Natural killer cell treated with Interleukin-12 subunit alpha and Interleukin-12 subunit beta and Interleukin-15 and Interleukin-18, amount 100 ng/mL, for 72 hours (primary cell): ENCODE data around the gene GPR75. TPM values are rescaled to one million over a fixed set of nuclear protein-coding genes. Genes with fewer than 3 reads are reported as not detected.
"Not testable (repeated sequence)": the region's sequence is repeated elsewhere in the genome, so short reads cannot be mapped to it uniquely, and the experiment has no call there.

Source experiments
- ATAC-seq, 2 donors: fragments of 150-1000 bp; cut with Tn5 transposase in 1 of 2; sonication (Bioruptor Pico), chemical (Tn5 transposase) in 1 of 2; 2 replicates each; pipeline ENCODE4 v1.10.0; 2021
- DNase-seq: peaks from one replicate; pipeline ENCODE4 v3.0.0; 2022; ENCODE audit warnings: low spot score
- H3K27ac Mint-ChIP-seq, 2 donors: 1 replicate in 1 of 2; 2 replicates in 1 of 2; pipeline ENCODE4 v1.8.0; 2022; ENCODE audit warnings: mixed read lengths in 2 of 2, mild to moderate bottlenecking in 1 of 2, moderate library complexity in 1 of 2
- H3K27me3 Mint-ChIP-seq, 2 donors: 1 replicate in 1 of 2; 2 replicates in 1 of 2; pipeline ENCODE4 v1.8.0; 2022; ENCODE audit warnings: mixed read lengths in 2 of 2
- H3K36me3 Mint-ChIP-seq: one replicate; pipeline ENCODE4 v1.8.0; 2022; ENCODE audit warnings: mixed read lengths
- H3K4me1 Mint-ChIP-seq, 2 donors: 1 replicate in 1 of 2; 2 replicates in 1 of 2; pipeline ENCODE4 v1.8.0; 2022; ENCODE audit warnings: low read depth in 2 of 2, mixed read lengths in 2 of 2, mild to moderate bottlenecking in 1 of 2
- H3K4me3 Mint-ChIP-seq: one replicate; pipeline ENCODE4 v1.8.0; 2022; ENCODE audit warnings: mixed read lengths
- H3K9me3 Mint-ChIP-seq: 2 replicates; pipeline ENCODE4 v1.8.0; 2022; ENCODE audit warnings: mixed read lengths
- total RNA-seq, 2 donors: library from RNA; stranded (reverse); gene quantifications; one replicate each; pipeline ENCODE4 v1.2.3, GENCODE V29; 2022

Gene GPR75
- total RNA-seq, 2 donors from 2014 or later = 3.9 to 13.2 TPM

GRCh38 chr2:53841651-53842050, 18.1 kb downstream of the GPR75 start:
- peaks cover 0 to 10% of the 10 kb centered on the region in 2 donors for H3K4me1 Mint-ChIP-seq
- H3K4me3 Mint-ChIP-seq, H3K36me3 Mint-ChIP-seq, H3K9me3 Mint-ChIP-seq, DNase-seq, ATAC-seq, H3K27me3 Mint-ChIP-seq, H3K27ac Mint-ChIP-seq: not testable (repeated sequence)

GRCh38 chr2:53840580-53840979, 19.2 kb downstream of the GPR75 start:
- Mint-ChIP-seq H3K9me3 (no peaks in the 10 kb centered on the region), H3K4me1 (peaks cover 0 to 10% of the 10 kb centered on the region in 2 donors), H3K4me3 (no peak overlapping the region), H3K36me3 (no peaks in the 10 kb centered on the region), H3K27me3 (no peaks in the 10 kb centered on the region), H3K27ac (no peak overlapping the region)
- ATAC-seq = no peak
- no peak for DNase-seq

- H3K36me3 Mint-ChIP-seq, H3K4me3 Mint-ChIP-seq, ATAC-seq, DNase-seq, H3K4me1 Mint-ChIP-seq, H3K27me3 Mint-ChIP-seq, H3K9me3 Mint-ChIP-seq, H3K27ac Mint-ChIP-seq: not testable (repeated sequence)
Observed at GRCh38 chr2:53829980-53830290, 29.8 kb downstream of the GPR75 start.

- ATAC-seq (no peak), DNase-seq (no peak)
- H3K4me3 Mint-ChIP-seq = no peak overlapping the region
- no peak overlapping the region for H3K27ac Mint-ChIP-seq
- no peaks in the 10 kb centered on the region for H3K9me3 Mint-ChIP-seq
- H3K27me3 Mint-ChIP-seq = no peaks in the 10 kb centered on the region
- H3K4me1 Mint-ChIP-seq = no peaks in the 10 kb centered on the region
- H3K36me3 Mint-ChIP-seq = no peaks in the 10 kb centered on the region
Observed at GRCh38 chr2:53829273-53829979, 30.3 kb downstream of the GPR75 start.

- H3K36me3 Mint-ChIP-seq = no peaks in the 10 kb centered on the region
- DNase-seq (no peak), ATAC-seq (no peak)
- H3K4me3 Mint-ChIP-seq = no peak overlapping the region
- no peak overlapping the region for H3K27ac Mint-ChIP-seq
- no peaks in the 10 kb centered on the region for H3K9me3 Mint-ChIP-seq
- no peaks in the 10 kb centered on the region for H3K27me3 Mint-ChIP-seq
- no peaks in the 10 kb centered on the region for H3K4me1 Mint-ChIP-seq
Observed at GRCh38 chr2:53828331-53828730, 31.4 kb downstream of the GPR75 start.

- Mint-ChIP-seq H3K36me3 (no peaks in the 10 kb centered on the region), H3K9me3 (no peaks in the 10 kb centered on the region), H3K4me1 (no peaks in the 10 kb centered on the region), H3K27ac (no peak overlapping the region), H3K27me3 (no peaks in the 10 kb centered on the region), H3K4me3 (no peak overlapping the region)
- ATAC-seq (no peak), DNase-seq (no peak)
Observed at GRCh38 chr2:53827398-53828175, 32.2 kb downstream of the GPR75 start.

GRCh38 chr2:53826587-53827397, 33.0 kb downstream of the GPR75 start:
- Mint-ChIP-seq H3K27me3 (no peaks in the 10 kb centered on the region), H3K9me3 (no peaks in the 10 kb centered on the region)

GRCh38 chr2:53826030-53826410, 33.7 kb downstream of the GPR75 start:
- DNase-seq (no peak), ATAC-seq (no peak)
- Mint-ChIP-seq H3K4me3 (no peak overlapping the region), H3K27ac (no peak overlapping the region), H3K27me3 (no peaks in the 10 kb centered on the region), H3K4me1 (no peaks in the 10 kb centered on the region), H3K36me3 (no peaks in the 10 kb centered on the region), H3K9me3 (no peaks in the 10 kb centered on the region)

More at GRCh38 chr2:53826587-53827397, 33.0 kb downstream of the GPR75 start:
- no peak overlapping the region for H3K27ac Mint-ChIP-seq
- no peaks in the 10 kb centered on the region for H3K4me1 Mint-ChIP-seq
- no peak for DNase-seq
- H3K36me3 Mint-ChIP-seq = no peaks in the 10 kb centered on the region
- ATAC-seq = no peak
- no peak overlapping the region for H3K4me3 Mint-ChIP-seq

- H3K4me3 Mint-ChIP-seq, H3K27me3 Mint-ChIP-seq, H3K27ac Mint-ChIP-seq, H3K36me3 Mint-ChIP-seq, DNase-seq, ATAC-seq, H3K9me3 Mint-ChIP-seq, H3K4me1 Mint-ChIP-seq: not testable (repeated sequence)
Observed at GRCh38 chr2:53823639-53824038, 36.1 kb downstream of the GPR75 start.

- Mint-ChIP-seq H3K4me1 (no peaks in the 10 kb centered on the region), H3K27ac (no peak overlapping the region), H3K27me3 (no peaks in the 10 kb centered on the region), H3K9me3 (no peaks in the 10 kb centered on the region), H3K4me3 (no peak overlapping the region), H3K36me3 (peaks cover 6% of the 10 kb centered on the region)
- ATAC-seq (no peak), DNase-seq (no peak)
Observed at GRCh38 chr2:53821810-53822209, 38.0 kb downstream of the GPR75 start.

- Mint-ChIP-seq H3K36me3 (peaks cover 6% of the 10 kb centered on the region), H3K9me3 (no peaks in the 10 kb centered on the region), H3K27me3 (no peaks in the 10 kb centered on the region), H3K4me3 (no peak overlapping the region), H3K27ac (no peak overlapping the region), H3K4me1 (no peaks in the 10 kb centered on the region)
- ATAC-seq = no peak
- DNase-seq = no peak
Observed at GRCh38 chr2:53820711-53821110, 39.1 kb downstream of the GPR75 start.

- Mint-ChIP-seq H3K27me3 (no peaks in the 10 kb centered on the region), H3K27ac (no peak overlapping the region), H3K4me1 (no peaks in the 10 kb centered on the region), H3K4me3 (no peak overlapping the region), H3K36me3 (peaks cover 6% of the 10 kb centered on the region), H3K9me3 (no peaks in the 10 kb centered on the region)
- ATAC-seq (no peak), DNase-seq (no peak)
Observed at GRCh38 chr2:53820048-53820447, 39.7 kb downstream of the GPR75 start.

- no peaks in the 10 kb centered on the region for H3K4me1 Mint-ChIP-seq
- H3K36me3 Mint-ChIP-seq = peaks cover 6% of the 10 kb centered on the region
- DNase-seq = no peak
- no peak overlapping the region for H3K27ac Mint-ChIP-seq
- ATAC-seq = no peak
- no peaks in the 10 kb centered on the region for H3K9me3 Mint-ChIP-seq
- no peak overlapping the region for H3K4me3 Mint-ChIP-seq
- H3K27me3 Mint-ChIP-seq = no peaks in the 10 kb centered on the region
Observed at GRCh38 chr2:53819634-53820033, 40.1 kb downstream of the GPR75 start.

GRCh38 chr2:53818854-53819435, 40.8 kb downstream of the GPR75 start:
- DNase-seq = no peak
- Mint-ChIP-seq H3K4me3 (no peak overlapping the region), H3K9me3 (no peaks in the 10 kb centered on the region), H3K36me3 (peaks cover 6% of the 10 kb centered on the region), H3K27ac (no peak overlapping the region), H3K27me3 (no peaks in the 10 kb centered on the region), H3K4me1 (no peaks in the 10 kb centered on the region)
- ATAC-seq = no peak
